Nucleus accumbens (tissue), 56 donors: ENCODE data around the gene PBXIP1.

Source experiments
- DNase-seq, 56 donors: peaks; one replicate each; lab custom pipeline; 2025; lab: John Stamatoyannopoulos, UW

Gene PBXIP1

GRCh38 chr1:154941333-154942013, 14.4 kb downstream of the PBXIP1 start:
- peak in 16 of 56 donors; percentile 5 to 59 (median 27) for DNase-seq

DNA sequence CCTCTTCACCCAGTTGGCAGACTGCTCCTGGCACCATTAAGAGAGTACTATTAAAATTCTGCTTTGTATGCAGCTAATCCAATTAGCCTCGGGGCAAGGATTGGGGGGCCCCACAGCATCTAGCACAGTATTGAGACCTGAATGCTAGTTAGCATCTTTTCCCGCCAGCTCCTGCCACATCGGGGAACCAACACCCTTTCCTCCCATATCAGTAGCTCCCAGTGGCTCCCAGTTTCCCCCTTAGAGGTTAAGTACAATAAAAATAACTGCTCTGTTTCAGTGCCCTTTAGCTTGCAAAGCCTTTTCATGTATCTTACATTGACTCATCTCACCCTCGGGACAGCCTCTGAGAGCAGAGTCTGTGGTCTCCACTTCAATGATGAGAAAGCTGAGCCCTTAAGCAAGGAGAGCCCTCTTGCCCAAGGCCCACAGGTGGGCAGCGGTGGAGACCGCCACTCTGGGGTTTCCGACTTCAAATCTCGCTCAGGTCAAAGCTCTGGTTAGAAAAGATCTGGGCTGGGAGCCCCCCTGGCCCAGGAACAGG, 15.2 kb downstream of the PBXIP1 start:
- DNase-seq: peak in 10 of 56 donors; percentile 5 to 63 (median 37)

GRCh38 chr1:154940213-154940560, 15.7 kb downstream of the PBXIP1 start:
- no peak for DNase-seq

GRCh38 chr1:154938604-154939399, 17.1 kb downstream of the PBXIP1 start:
- DNase-seq: no peak

GRCh38 chr1:154937988-154938386, 17.9 kb downstream of the PBXIP1 start:
- DNase-seq: no peak

- DNase-seq: peak in 54 of 56 donors; percentile 66 to 100 (median 94)
These were observed 18.6 kb downstream of the PBXIP1 start for GRCh38 chr1:154937085-154937987.

GRCh38 chr1:154936555-154937084, 19.3 kb downstream of the PBXIP1 start, which contains the start of gene PMVK:
Gene PMVK (minus strand): TSS chr1:154936719. CDS start chr1:154936685, 34 bp downstream.
- peak; percentile 66 to 100 (median 96) for DNase-seq

DNA sequence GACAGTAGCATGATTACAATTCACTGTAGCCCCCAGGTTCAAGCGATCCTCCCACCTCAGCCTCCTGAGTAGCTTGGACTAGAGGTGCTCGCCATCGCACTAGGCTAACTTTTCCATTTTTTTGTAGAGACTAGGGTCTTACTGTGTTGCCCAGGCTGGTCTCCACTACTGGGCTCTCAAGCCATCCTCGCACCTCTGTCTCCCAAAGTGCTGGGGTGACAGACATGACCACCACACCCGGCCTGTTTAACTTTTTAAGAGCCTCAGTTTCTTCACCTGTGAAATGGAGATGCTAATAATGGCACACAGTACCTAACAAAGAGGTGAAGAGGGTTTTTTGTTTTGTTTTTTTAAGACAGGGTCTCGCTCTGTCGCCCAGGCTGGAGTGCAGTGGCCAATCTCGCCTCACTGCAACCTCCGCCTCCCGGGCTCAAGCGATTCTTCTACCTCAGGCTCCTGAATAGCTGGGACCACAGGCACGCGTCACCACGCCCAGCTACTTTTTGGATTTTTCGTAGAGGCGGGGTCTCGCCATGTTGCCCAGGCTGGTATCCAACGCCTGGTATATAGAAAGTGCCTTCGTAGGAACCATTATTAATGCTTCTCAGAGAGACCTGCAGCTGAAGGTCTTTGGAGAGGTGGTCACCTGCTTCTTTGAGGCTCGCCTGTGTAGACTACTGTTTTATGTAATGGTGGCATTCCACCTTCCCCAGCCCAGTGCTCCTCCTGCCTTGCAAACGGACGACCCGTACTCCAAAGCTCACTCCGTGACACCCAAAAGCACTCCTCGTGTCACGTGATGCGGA, 19.9 kb downstream of the PBXIP1 start:
- peak in 4 of 56 donors; percentile 38 to 55 (median 50) for DNase-seq

DNA sequence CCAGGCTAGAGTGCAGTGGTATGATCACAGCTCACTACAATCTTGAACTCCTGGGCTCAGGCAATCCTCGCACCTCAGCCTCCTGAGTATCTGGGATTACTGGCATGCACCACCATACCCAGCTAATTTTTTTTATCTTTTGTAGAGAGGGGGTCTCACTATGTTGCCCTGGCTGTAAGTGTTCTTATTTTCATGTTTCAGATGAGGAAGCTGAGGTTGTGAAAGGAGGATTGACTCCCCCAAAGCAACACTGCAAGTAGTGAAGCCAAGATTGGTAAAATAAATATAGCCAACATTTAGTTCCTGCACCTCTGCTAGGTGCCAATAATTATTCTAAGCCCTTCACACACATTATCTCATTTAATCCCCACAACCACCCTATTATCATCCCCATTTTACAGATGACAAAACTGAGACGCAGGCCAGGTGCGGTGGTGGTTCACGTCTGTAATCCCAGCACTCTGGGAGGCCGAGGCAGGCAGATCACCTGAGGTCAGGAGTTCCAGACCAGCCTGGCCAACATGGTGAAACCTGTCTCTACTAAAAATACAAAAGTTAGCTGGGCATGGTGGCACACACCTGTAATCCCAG, 21.4 kb downstream of the PBXIP1 start:
- no peak for DNase-seq

DNA sequence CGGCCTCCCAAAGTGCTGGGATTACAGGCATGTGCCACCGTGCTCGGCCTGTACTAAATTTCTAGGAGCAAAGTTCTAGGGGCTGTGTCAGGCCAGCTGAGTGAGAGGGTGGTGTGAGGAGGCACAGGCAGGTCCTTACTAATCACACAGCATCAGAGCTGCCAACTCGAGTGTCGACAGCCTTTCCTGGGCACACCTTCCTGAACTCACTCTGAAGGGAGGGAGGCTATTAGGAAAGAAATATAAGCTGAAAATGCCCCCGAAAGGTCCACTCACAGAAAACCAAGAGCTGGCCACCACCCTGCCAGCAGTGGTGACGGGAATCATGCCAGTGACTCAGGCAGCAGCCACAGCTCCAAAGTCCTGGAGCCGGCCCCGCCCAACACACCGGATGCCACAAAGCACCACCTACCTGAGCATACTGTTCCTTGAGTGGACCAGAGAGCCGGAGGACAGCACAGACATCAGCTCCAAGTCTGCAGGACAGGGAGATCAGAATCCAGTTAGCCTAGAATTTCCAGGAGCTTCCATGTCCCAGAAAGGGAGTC, 23.9 kb downstream of the PBXIP1 start:
- DNase-seq: no peak

- no peak for DNase-seq
These were observed 29.7 kb downstream of the PBXIP1 start for GRCh38 chr1:154926201-154926600.

- DNase-seq: no peak
These were observed 30.3 kb downstream of the PBXIP1 start for GRCh38 chr1:154925335-154926170.

- no peak for DNase-seq
These were observed 32.2 kb downstream of the PBXIP1 start for GRCh38 chr1:154923695-154924094.

GRCh38 chr1:154913273-154913672, 42.6 kb downstream of the PBXIP1 start:
- no peak for DNase-seq

DNA sequence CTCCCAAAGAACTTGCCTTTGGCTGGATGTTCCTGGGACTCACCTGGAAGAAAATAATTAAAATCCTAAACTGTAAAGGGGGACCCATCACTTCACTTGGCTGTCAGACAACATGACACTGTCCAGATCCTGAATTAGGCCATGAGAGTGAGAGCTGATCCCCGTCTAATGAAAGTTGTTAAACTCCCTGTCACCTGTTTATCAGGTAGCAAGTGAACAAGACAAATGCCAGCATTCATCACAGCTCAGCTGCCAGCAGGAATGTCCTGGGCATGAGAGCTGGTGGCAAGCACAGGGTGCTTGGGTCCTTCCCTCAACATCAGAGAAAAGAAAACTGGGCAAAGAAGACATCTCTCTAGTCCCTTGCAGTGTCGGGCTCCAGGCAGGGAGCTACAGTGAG, 43.1 kb downstream of the PBXIP1 start:
- DNase-seq: no peak

- DNase-seq: peak in 2 of 56 donors; percentile 3 to 14
These were observed 44.0 kb downstream of the PBXIP1 start for GRCh38 chr1:154911691-154912550.

GRCh38 chr1:154910851-154911250, 45.0 kb downstream of the PBXIP1 start:
- no peak for DNase-seq
